ENCODE results near the gene HSP90B1.

Gene HSP90B1

GRCh38 chr12:103928682-103929045, 1.5 kb upstream of the HSP90B1 start:
- H3K4me2 ChIP-seq (ENCODE audit: low read length), result peak overlapping the region; percentile 98
- H3K4me3 ChIP-seq (ENCODE audit: low read length), result peak overlapping the region; percentile 99
- H4K20me1 ChIP-seq (ENCODE audit: control insufficient read depth, insufficient read depth, low read depth, low read length), result peaks cover 16% of the 10 kb centered on the region
- TF ChIP-seq EZH2phosphoT487 (IDR thresholded peaks at IDR 0.05; ENCODE audit: borderline replicate concordance, low read length), result no peak
- TF ChIP-seq CTCF (IDR thresholded peaks at IDR 0.05; ENCODE audit: low read depth, low read length, poor library complexity, severe bottlenecking), result no peak
- peak overlapping the region; percentile 64 for H3K27ac ChIP-seq (ENCODE audit: low read depth, low read length)
- peaks cover 48% of the 10 kb centered on the region for H3K4me1 ChIP-seq (ENCODE audit: control insufficient read depth, low read length)
- H3K9me3 ChIP-seq (ENCODE audit: control insufficient read depth, insufficient read depth, low read length), result no peaks in the 10 kb centered on the region
- peaks cover 15% of the 10 kb centered on the region for H3F3A ChIP-seq (ENCODE audit: control insufficient read depth, insufficient read depth)
- H3K27me3 ChIP-seq (ENCODE audit: control insufficient read depth, low read length), result peaks cover 25% of the 10 kb centered on the region
- H3K79me2 ChIP-seq (ENCODE audit: control insufficient read depth, low read length), result peaks cover 35% of the 10 kb centered on the region
- peaks cover 33% of the 10 kb centered on the region for H3K36me3 ChIP-seq (ENCODE audit: control insufficient read depth, low read length)
- H3K9me2 ChIP-seq (replicated peaks; ENCODE audit: control insufficient read depth, low read length), result no peaks in the 10 kb centered on the region

GRCh38 chr12:103929046-103929783, 995 bp upstream of the HSP90B1 start:
- peak overlapping the region; percentile 64 for H3K27ac ChIP-seq (ENCODE audit: low read depth, low read length)
- TF ChIP-seq CTCF (IDR thresholded peaks at IDR 0.05; ENCODE audit: low read depth, low read length, poor library complexity, severe bottlenecking), result no peak
- no peak for TF ChIP-seq EZH2phosphoT487 (IDR thresholded peaks at IDR 0.05; ENCODE audit: borderline replicate concordance, low read length)
- H3K79me2 ChIP-seq (ENCODE audit: control insufficient read depth, low read length), result peaks cover 41% of the 10 kb centered on the region
- H3K9me2 ChIP-seq (replicated peaks; ENCODE audit: control insufficient read depth, low read length), result no peaks in the 10 kb centered on the region
- H3K27me3 ChIP-seq (ENCODE audit: control insufficient read depth, low read length), result peaks cover 20% of the 10 kb centered on the region
- H3K36me3 ChIP-seq (ENCODE audit: control insufficient read depth, low read length), result peaks cover 39% of the 10 kb centered on the region
- H3K4me1 ChIP-seq (ENCODE audit: control insufficient read depth, low read length), result peaks cover 53% of the 10 kb centered on the region
- peaks cover 15% of the 10 kb centered on the region for H3F3A ChIP-seq (ENCODE audit: control insufficient read depth, insufficient read depth)
- peak overlapping the region; percentile 98 for H3K4me2 ChIP-seq (ENCODE audit: low read length)
- no peaks in the 10 kb centered on the region for H3K9me3 ChIP-seq (ENCODE audit: control insufficient read depth, insufficient read depth, low read length)
- peak overlapping the region; percentile 99 for H3K4me3 ChIP-seq (ENCODE audit: low read length)
- H4K20me1 ChIP-seq (ENCODE audit: control insufficient read depth, insufficient read depth, low read depth, low read length), result peaks cover 16% of the 10 kb centered on the region

- Histone ChIP-seq H3K27ac (ENCODE audit: low read depth, low read length) (peak overlapping the region; percentile 64; the same call in 1 of the 2 replicates), H3K4me3 (ENCODE audit: low read length) (peak overlapping the region; percentile 99), H3K27me3 (ENCODE audit: control insufficient read depth, low read length) (peaks cover 15% of the 10 kb centered on the region), H3K9me2 (replicated peaks; ENCODE audit: control insufficient read depth, low read length) (no peaks in the 10 kb centered on the region), H3K79me2 (ENCODE audit: control insufficient read depth, low read length) (peaks cover 44% of the 10 kb centered on the region), H4K20me1 (ENCODE audit: control insufficient read depth, insufficient read depth, low read depth, low read length) (peaks cover 16% of the 10 kb centered on the region), H3F3A (ENCODE audit: control insufficient read depth, insufficient read depth) (peaks cover 15% of the 10 kb centered on the region), H3K36me3 (ENCODE audit: control insufficient read depth, low read length) (peaks cover 42% of the 10 kb centered on the region), H3K4me2 (ENCODE audit: low read length) (peak overlapping the region; percentile 98), H3K9me3 (ENCODE audit: control insufficient read depth, insufficient read depth, low read length) (no peaks in the 10 kb centered on the region), H3K4me1 (ENCODE audit: control insufficient read depth, low read length) (peaks cover 56% of the 10 kb centered on the region)
- TF ChIP-seq EZH2phosphoT487 (IDR thresholded peaks at IDR 0.05; ENCODE audit: borderline replicate concordance, low read length), result no peak
- TF ChIP-seq CTCF (IDR thresholded peaks at IDR 0.05; ENCODE audit: low read depth, low read length, poor library complexity, severe bottlenecking), result no peak
Observed at GRCh38 chr12:103929784-103930033, 501 bp upstream of the HSP90B1 start.

All from DOHH2 (cell line).